PC-3 (cell line): ENCODE measurements around the gene PDYN.

Experiments
- EZH2 ChIP-seq: fragments of 300-600 bp; sonication (generic); IDR thresholded peaks from one replicate; pipeline ENCODE4 v1.6.1; 2017; ENCODE audit warnings: antibody characterized with exemption, mild to moderate bottlenecking, low read length; ENCODE audit not compliant: unreplicated experiment
- EZH2phosphoT487 ChIP-seq: fragments of 300-600 bp; sonication (generic); IDR thresholded peaks from 2 replicates; pipeline ENCODE4 v1.6.1; 2018; ENCODE audit warnings: mild to moderate bottlenecking, antibody characterized with exemption, low read length, borderline replicate concordance
- TF ChIP-seq, protein P1 (sequence below): fragments of 300-600 bp; sonication (generic); conservative IDR thresholded peaks from 2 replicates; pipeline ENCODE4 v1.5.1; 2017; ENCODE audit warnings: antibody characterized with exemption, low read depth, mild to moderate bottlenecking, low read length

DNA sequence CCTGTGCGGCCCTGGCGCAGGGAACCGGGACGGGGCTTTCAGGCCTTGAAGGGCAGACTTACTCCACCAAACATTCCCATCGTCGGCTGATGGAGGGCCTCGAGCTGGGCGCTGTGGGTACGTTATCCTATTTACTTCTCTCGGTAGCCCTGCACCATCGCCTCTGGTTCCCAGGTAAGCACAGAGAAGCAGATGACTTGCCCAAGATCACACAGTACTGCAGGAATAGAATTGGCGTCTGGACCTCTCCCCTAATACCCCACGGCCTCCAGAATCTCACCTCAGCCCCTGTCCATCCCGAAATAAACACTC lies 46.4 kb downstream of the PDYN start:
- TF ChIP-seq, protein P1, sequence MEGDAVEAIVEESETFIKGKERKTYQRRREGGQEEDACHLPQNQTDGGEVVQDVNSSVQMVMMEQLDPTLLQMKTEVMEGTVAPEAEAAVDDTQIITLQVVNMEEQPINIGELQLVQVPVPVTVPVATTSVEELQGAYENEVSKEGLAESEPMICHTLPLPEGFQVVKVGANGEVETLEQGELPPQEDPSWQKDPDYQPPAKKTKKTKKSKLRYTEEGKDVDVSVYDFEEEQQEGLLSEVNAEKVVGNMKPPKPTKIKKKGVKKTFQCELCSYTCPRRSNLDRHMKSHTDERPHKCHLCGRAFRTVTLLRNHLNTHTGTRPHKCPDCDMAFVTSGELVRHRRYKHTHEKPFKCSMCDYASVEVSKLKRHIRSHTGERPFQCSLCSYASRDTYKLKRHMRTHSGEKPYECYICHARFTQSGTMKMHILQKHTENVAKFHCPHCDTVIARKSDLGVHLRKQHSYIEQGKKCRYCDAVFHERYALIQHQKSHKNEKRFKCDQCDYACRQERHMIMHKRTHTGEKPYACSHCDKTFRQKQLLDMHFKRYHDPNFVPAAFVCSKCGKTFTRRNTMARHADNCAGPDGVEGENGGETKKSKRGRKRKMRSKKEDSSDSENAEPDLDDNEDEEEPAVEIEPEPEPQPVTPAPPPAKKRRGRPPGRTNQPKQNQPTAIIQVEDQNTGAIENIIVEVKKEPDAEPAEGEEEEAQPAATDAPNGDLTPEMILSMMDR, result no peak
- TF ChIP-seq EZH2 (no peak), EZH2phosphoT487 (no peak)
